Measurements from ENCODE around the gene OVCA2.

The OVCA2 gene

DNA sequence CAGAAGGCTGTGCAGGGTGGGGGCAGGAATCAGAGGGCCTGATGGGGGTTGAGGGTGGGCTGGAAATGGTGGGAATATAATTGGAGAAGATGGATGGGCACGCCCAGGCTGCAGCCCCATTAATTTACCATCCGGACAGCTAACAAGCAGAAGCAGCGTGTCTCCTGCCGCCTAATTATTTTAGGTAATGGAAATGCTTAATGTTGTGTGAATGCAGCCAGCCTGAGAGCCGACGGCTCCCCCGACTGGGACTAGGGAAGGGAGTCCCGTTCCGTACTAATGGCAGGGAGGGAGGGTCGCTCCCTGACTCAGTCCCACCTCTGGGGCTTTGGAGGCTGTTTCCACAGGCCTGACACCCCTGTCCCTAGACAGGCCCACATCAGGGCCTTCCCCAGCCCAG, 4.7 kb upstream of the OVCA2 start:
- no peaks in the 10 kb centered on the region for H3F3A ChIP-seq (ENCODE audit: insufficient read depth, low read length)
- TF ChIP-seq EZH2 (IDR thresholded peaks at IDR 0.05; ENCODE audit: borderline replicate concordance, low read length), result no peak
- TF ChIP-seq, protein P1, sequence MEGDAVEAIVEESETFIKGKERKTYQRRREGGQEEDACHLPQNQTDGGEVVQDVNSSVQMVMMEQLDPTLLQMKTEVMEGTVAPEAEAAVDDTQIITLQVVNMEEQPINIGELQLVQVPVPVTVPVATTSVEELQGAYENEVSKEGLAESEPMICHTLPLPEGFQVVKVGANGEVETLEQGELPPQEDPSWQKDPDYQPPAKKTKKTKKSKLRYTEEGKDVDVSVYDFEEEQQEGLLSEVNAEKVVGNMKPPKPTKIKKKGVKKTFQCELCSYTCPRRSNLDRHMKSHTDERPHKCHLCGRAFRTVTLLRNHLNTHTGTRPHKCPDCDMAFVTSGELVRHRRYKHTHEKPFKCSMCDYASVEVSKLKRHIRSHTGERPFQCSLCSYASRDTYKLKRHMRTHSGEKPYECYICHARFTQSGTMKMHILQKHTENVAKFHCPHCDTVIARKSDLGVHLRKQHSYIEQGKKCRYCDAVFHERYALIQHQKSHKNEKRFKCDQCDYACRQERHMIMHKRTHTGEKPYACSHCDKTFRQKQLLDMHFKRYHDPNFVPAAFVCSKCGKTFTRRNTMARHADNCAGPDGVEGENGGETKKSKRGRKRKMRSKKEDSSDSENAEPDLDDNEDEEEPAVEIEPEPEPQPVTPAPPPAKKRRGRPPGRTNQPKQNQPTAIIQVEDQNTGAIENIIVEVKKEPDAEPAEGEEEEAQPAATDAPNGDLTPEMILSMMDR (IDR thresholded peaks at IDR 0.05; ENCODE audit: low read length), result no peak
- no peak overlapping the region for H3K27ac ChIP-seq (ENCODE audit: low read depth, low read length, poor library complexity, severe bottlenecking)
- peaks cover 5% of the 10 kb centered on the region for H3K4me1 ChIP-seq (ENCODE audit: insufficient read depth, low read length, severe bottlenecking)
- H3K9me3 ChIP-seq (ENCODE audit: low read length), result no peaks in the 10 kb centered on the region
- H3K9me2 ChIP-seq (ENCODE audit: low read depth, low read length), result no peaks in the 10 kb centered on the region
- H3K27me3 ChIP-seq (ENCODE audit: insufficient read depth, low read length), result no peaks in the 10 kb centered on the region
- H4K20me1 ChIP-seq (ENCODE audit: insufficient read depth, low read length), result no peaks in the 10 kb centered on the region
- no peak overlapping the region for H3K9ac ChIP-seq (ENCODE audit: low read length)
- no peak overlapping the region for H3K4me3 ChIP-seq (ENCODE audit: low read depth, low read length, poor library complexity, severe bottlenecking)
- H3K36me3 ChIP-seq (ENCODE audit: insufficient read depth, low read length), result peaks cover 28% of the 10 kb centered on the region
- no peaks in the 10 kb centered on the region for H3K79me2 ChIP-seq (ENCODE audit: insufficient read depth, low read length)
- H2AFZ ChIP-seq (ENCODE audit: low read length), result no peak overlapping the region
- no peak overlapping the region for H3K4me2 ChIP-seq (ENCODE audit: low read length)

DNA sequence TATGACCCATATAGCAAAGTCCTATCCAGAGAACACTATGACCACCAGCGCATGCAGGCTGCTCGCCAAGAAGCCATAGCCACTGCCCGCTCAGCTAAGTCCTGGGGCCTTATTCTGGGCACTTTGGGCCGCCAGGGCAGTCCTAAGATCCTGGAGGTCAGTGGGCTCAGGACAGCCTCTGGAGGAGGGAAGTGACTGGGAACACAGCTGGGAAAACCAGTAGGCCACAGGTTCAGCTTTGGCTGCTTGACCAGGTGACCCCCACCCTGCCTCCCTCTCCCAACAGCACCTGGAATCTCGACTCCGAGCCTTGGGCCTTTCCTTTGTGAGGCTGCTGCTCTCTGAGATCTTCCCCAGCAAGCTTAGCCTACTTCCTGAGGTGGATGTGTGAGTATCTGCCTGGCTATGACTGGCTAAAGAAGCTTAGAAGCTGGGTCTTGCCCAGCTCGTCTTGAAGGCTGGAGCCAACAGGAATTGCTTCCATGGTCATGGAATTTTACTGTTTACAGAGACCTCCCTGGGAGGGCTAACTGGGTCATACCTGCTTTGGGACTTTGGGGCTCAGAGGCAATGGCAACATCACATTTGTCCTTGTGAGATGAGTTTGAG, 1.5 kb upstream of the OVCA2 start:
- Histone ChIP-seq H3K4me2 (ENCODE audit: low read length) (no peak overlapping the region), H3K27ac (ENCODE audit: low read depth, low read length, poor library complexity, severe bottlenecking) (no peak overlapping the region), H3F3A (ENCODE audit: insufficient read depth, low read length) (no peaks in the 10 kb centered on the region), H3K4me1 (ENCODE audit: insufficient read depth, low read length, severe bottlenecking) (peaks cover 17% of the 10 kb centered on the region), H3K9me2 (ENCODE audit: low read depth, low read length) (no peaks in the 10 kb centered on the region), H2AFZ (ENCODE audit: low read length) (no peak overlapping the region), H3K9me3 (ENCODE audit: low read length) (no peaks in the 10 kb centered on the region), H3K79me2 (ENCODE audit: insufficient read depth, low read length) (no peaks in the 10 kb centered on the region), H3K27me3 (ENCODE audit: insufficient read depth, low read length) (no peaks in the 10 kb centered on the region), H3K9ac (ENCODE audit: low read length) (no peak overlapping the region), H4K20me1 (ENCODE audit: insufficient read depth, low read length) (no peaks in the 10 kb centered on the region), H3K36me3 (ENCODE audit: insufficient read depth, low read length) (peaks cover 52% of the 10 kb centered on the region), H3K4me3 (ENCODE audit: low read depth, low read length, poor library complexity, severe bottlenecking) (no peak overlapping the region)
- TF ChIP-seq EZH2 (IDR thresholded peaks at IDR 0.05; ENCODE audit: borderline replicate concordance, low read length), result no peak
- TF ChIP-seq, protein P1 (IDR thresholded peaks at IDR 0.05; ENCODE audit: low read length), result no peak

DNA sequence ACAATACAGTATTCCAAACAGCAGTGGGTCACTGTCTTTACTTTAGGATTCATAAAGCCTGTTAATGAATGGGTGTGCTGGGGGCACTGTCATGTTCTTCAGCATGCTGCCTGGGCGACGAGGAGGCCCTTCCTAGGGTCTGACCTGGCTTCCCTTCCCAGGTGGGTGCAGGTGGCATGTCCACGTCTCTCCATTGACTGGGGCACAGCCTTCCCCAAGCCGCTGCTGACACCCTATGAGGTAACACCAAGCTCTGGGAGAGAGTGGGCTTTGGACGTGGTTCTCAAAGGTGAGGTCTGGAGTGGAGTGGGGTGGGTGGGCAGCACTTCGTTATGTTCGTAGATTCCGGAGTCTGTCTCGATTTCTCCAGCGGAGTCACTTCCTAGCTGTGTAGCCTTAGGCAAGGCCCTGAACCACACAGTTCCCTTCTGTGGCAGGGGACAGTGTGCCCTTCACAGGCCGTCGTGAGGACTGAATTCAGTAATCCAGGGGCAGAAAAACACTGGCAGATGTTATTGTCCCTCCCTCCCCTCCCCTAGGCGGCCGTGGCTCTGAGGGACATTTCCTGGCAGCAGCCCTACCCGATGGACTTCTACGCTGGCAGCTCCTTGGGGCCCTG, 771 bp upstream of the OVCA2 start:
- no peak for TF ChIP-seq EZH2 (IDR thresholded peaks at IDR 0.05; ENCODE audit: borderline replicate concordance, low read length)
- TF ChIP-seq, protein P1 (IDR thresholded peaks at IDR 0.05; ENCODE audit: low read length), result no peak
- Histone ChIP-seq H3K27ac (ENCODE audit: low read depth, low read length, poor library complexity, severe bottlenecking) (no peak overlapping the region), H3K36me3 (ENCODE audit: insufficient read depth, low read length) (peaks cover 47% of the 10 kb centered on the region), H3K4me3 (ENCODE audit: low read depth, low read length, poor library complexity, severe bottlenecking) (peak overlapping the region; percentile 83), H3K9ac (ENCODE audit: low read length) (peak overlapping the region; percentile 17; the same call in 1 of the 2 replicates), H3K9me3 (ENCODE audit: low read length) (no peaks in the 10 kb centered on the region), H3K4me1 (ENCODE audit: insufficient read depth, low read length, severe bottlenecking) (peaks cover 17% of the 10 kb centered on the region), H4K20me1 (ENCODE audit: insufficient read depth, low read length) (no peaks in the 10 kb centered on the region), H3K9me2 (ENCODE audit: low read depth, low read length) (no peaks in the 10 kb centered on the region), H3K4me2 (ENCODE audit: low read length) (peak overlapping the region; percentile 90), H2AFZ (ENCODE audit: low read length) (no peak overlapping the region), H3F3A (ENCODE audit: insufficient read depth, low read length) (no peaks in the 10 kb centered on the region), H3K27me3 (ENCODE audit: insufficient read depth, low read length) (no peaks in the 10 kb centered on the region), H3K79me2 (ENCODE audit: insufficient read depth, low read length) (no peaks in the 10 kb centered on the region)

All from OCI-LY1 (cell line).